CD4-positive, CD25-positive, alpha-beta regulatory T cell (primary cell): ENCODE data around the gene TTC31. TPM values are rescaled to one million over a fixed set of nuclear protein-coding genes. Genes with fewer than 3 reads are reported as not detected.

Source experiments
- ATAC-seq, 2 donors: fragments of 150-1000 bp; cut with Tn5 transposase; one replicate each; pipeline ENCODE4 v1.10.0; 2021; ENCODE audit warnings: low read depth in 2 of 2, moderate number of reproducible peaks in 2 of 2, moderate library complexity in 1 of 2
- DNase-seq, 3 donors: peaks; one replicate each; pipeline versions ENCODE4 v3.0.0 to v3.0.0-alpha.2; 2012 to 2022; ENCODE audit warnings: mixed read lengths in 1 of 3
- H3K27ac ChIP-seq: one replicate; pipeline ENCODE4 v1.7.0; 2013; ENCODE audit warnings: mild to moderate bottlenecking, low read length; ENCODE audit not compliant: insufficient read depth, poor library complexity, severe bottlenecking
- H3K27me3 ChIP-seq: one replicate; pipeline ENCODE4 v1.7.0; 2013; ENCODE audit warnings: low read length; ENCODE audit not compliant: control insufficient read depth, insufficient read depth
- H3K36me3 ChIP-seq: one replicate; pipeline ENCODE4 v1.7.0; 2013; ENCODE audit warnings: mild to moderate bottlenecking, low read length, moderate library complexity; ENCODE audit not compliant: control insufficient read depth, insufficient read depth
- H3K4me1 ChIP-seq: 2 replicates; pipeline ENCODE4 v1.7.0; 2013; ENCODE audit warnings: mild to moderate bottlenecking, low read length; ENCODE audit not compliant: insufficient read depth, control insufficient read depth, poor library complexity, severe bottlenecking
- H3K4me3 ChIP-seq: one replicate; pipeline ENCODE4 v1.7.0; 2013; ENCODE audit warnings: low read depth, mild to moderate bottlenecking, low read length, moderate library complexity
- H3K9me3 ChIP-seq, 2 experiments: 1 replicate in 1 of 2; 2 replicates in 1 of 2; pipeline ENCODE4 v1.7.0; 2013; ENCODE audit warnings: low read length in 2 of 2, mild to moderate bottlenecking in 1 of 2, moderate library complexity in 1 of 2; ENCODE audit not compliant: control insufficient read depth in 2 of 2
- H3K27ac Mint-ChIP-seq, 3 donors: one replicate each; pipeline ENCODE4 v1.8.0; 2020 to 2022; ENCODE audit warnings: mild to moderate bottlenecking in 3 of 3, mixed read lengths in 3 of 3, moderate library complexity in 2 of 3
- H3K27me3 Mint-ChIP-seq: one replicate; pipeline ENCODE4 v1.8.0; 2022; ENCODE audit warnings: mild to moderate bottlenecking, mixed read lengths
- H3K36me3 Mint-ChIP-seq: one replicate; pipeline ENCODE4 v1.8.0; 2020; ENCODE audit warnings: mixed read lengths
- H3K4me1 Mint-ChIP-seq, 4 donors: one replicate each; pipeline ENCODE4 v1.8.0; 2020 to 2022; ENCODE audit warnings: mixed read lengths in 4 of 4, mild to moderate bottlenecking in 1 of 4
- H3K4me3 Mint-ChIP-seq, 4 donors: one replicate each; pipeline ENCODE4 v1.8.0; 2020 to 2022; ENCODE audit warnings: mild to moderate bottlenecking in 4 of 4, mixed read lengths in 4 of 4, moderate library complexity in 3 of 4
- H3K9me3 Mint-ChIP-seq, 7 donors: one replicate each; pipeline ENCODE4 v1.8.0; 2020 to 2022; ENCODE audit warnings: mixed read lengths in 7 of 7, mild to moderate bottlenecking in 3 of 7, moderate library complexity in 2 of 7
- polyA plus RNA-seq, 4 donors: library from polyadenylated mRNA; unstranded; fragments of 300-500 nt; fragmentation: Illumina TruSeq; gene quantifications; one replicate each; pipeline ENCODE4 v1.2.3, GENCODE V29; 2021
- total RNA-seq: library from RNA; stranded (reverse); gene quantifications from one replicate; pipeline ENCODE4 v1.2.3, GENCODE V29; 2022

Gene TTC31
- total RNA-seq = 38.7 TPM
- polyA plus RNA-seq = 10 to 100 TPM; 21.7 to 24.7 (median 22.7) TPM

DNA sequence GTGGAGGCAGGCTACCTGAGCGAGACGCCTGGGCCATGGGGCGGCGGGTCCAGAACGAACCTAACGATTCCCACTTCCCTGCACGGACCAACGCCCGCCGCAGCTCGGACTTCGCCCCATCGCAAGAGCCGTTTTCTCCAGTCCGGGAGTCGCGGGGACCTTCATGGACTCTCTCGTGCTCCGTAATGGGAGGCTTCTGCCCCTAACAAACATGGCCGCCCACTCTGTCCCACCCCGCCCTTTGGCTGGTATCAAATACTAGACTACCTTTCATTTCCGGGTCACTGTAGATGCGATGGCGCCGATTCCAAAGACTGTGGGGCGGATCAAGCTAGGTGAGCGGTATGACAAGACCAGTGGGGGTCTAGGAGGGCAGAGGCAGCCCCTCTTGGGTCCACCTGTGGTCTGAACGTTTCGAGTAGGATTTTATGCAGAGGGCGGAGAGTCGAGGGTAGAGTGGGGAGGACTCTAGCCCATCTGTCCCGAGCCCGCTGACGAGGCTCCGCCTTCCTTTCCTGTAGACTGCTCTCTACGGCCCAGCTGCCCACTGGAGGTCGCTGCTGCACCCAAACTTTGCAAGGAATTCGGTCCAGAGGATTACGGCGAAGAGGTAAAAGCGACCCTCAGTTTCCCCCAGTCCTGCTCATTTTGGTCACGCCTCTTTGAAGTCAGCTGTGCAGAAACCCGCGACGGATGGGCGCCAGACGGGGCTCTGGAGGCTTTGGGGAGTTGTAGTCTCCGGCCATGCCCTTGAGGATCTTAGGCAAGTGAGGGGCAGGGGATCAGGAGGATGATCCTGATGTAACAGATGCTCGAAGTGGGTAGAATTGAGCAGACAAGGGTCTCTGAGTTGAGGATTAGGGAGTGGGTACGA is at the start of gene TTC31, which contains the start of gene CCDC142:
Gene TTC31 (plus strand): TSS at position 281 of the 874 bp plus-strand sequence. CDS start 15 bp downstream, at position 296.
Gene CCDC142 (minus strand): TSS at position 198 of the 874 bp plus-strand sequence. CDS start 161 bp downstream, at position 37.
- peak within 1 kb of the TSS; percentile 98 to 100 (median 100) for H3K4me3 Mint-ChIP-seq
- H3K4me1 ChIP-seq = peaks cover 22% of the 10 kb centered on the region

DNA sequence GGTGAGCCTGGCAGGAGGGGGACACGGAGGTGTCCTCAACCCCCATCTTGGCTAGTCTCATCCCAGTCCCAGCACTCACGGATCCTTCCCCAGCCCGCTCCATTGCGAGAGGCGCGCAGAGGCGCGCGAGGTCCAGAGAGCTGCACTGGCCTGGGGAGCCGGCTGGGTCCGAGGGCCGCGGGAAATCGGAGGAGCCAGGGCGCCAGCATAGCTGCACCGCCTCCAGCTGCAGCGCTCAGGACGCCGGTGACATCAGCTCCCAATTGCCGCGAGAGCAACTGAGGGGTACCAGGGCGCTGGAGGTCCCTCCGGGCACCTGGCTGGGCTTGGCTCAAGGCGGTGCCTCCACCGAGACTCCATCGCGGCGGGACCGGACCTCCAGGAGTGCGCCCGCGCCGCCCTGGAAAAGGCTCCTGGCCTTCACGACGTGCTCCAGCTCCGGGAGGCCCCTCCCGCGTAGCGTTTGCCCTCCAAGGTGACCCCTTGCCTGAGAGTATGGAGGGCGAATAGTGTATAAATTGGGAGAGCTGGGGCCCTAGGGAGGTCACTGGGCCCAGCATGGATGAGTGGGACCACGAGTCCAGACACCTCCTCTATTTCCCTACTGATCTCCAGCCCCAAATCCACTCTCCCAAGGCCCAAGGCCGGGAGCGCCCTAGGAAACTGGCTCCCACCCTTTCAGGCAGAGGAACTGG is 46.6 kb upstream of the TTC31 start:
- ATAC-seq (no peak), DNase-seq (no peak)
- Mint-ChIP-seq H3K27me3 (peaks cover 21% of the 10 kb centered on the region), H3K4me1 (peaks cover 0 to 10% (median 2%) of the 10 kb centered on the region in 4 donors), H3K9me3 (no peaks in the 10 kb centered on the region), H3K4me3 (no peak overlapping the region), H3K36me3 (no peaks in the 10 kb centered on the region), H3K27ac (no peak overlapping the region)
- no peak overlapping the region for H3K4me3 ChIP-seq
- no peaks in the 10 kb centered on the region for H3K36me3 ChIP-seq
- H3K9me3 ChIP-seq = no peaks in the 10 kb centered on the region
- peaks cover 8% of the 10 kb centered on the region for H3K27me3 ChIP-seq
- no peak overlapping the region for H3K27ac ChIP-seq
- peaks cover 9% of the 10 kb centered on the region for H3K4me1 ChIP-seq

More for the DNA sequence above, at the start of gene TTC31, which contains the start of gene CCDC142:
- DNase-seq = peak; percentile 89 to 96 (median 96)
- Histone ChIP-seq H3K4me3 (peak within 1 kb of the TSS; percentile 94), H3K9me3 (no peaks in the 10 kb centered on the region), H3K36me3 (peaks cover 21% of the 10 kb centered on the region), H3K27me3 (no peaks in the 10 kb centered on the region), H3K27ac (peak within 1 kb of the TSS; percentile 91)
- Mint-ChIP-seq H3K36me3 (peaks cover 18% of the 10 kb centered on the region), H3K27me3 (no peaks in the 10 kb centered on the region), H3K27ac (peak within 1 kb of the TSS; percentile 90 to 100 (median 99)), H3K4me1 (peaks cover 0 to 53% (median 25%) of the 10 kb centered on the region in 4 donors), H3K9me3 (no peaks in the 10 kb centered on the region)
- ATAC-seq = peak; percentile 92 to 94

DNA sequence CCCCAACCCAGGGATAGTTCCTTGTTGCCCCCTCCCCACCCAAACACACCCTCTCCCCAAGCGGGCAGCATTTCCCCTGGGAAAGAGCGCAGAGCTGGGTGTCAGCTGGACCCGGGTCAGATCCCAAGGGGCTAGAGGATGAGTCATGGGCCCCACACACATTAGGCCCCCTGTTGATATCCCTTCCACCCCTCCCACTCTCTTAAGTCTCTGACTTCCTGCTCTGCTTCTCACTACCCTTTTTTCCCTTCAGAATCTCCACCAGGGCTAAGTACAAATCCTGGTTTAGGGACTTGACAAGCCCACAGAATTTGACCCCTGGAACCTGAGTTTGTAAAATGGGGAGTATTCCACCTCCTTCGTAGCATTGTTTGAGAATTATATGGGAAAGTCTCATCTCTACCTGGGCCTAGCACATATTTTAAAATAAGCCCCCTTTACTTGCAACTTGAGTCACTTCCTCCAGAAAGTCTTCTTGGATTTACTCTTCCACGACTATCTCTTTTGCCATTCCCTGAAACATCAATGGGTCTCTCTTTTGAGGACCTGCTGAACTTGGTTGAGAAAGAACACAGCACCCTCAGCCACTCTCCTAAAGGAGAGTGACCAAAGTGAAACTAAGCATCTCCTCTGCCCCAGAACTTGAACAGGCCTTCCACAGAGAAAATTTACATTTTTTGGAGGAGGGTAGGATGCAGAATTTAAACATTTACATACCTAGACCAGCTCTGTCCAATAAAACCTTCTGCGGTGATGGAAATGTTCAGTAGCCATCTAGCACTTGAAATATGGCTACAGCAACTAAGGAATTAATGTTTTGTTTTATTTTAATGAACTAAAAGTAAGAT is 45.8 kb upstream of the TTC31 start:
- Histone ChIP-seq H3K4me3 (no peak overlapping the region), H3K4me1 (peaks cover 17% of the 10 kb centered on the region), H3K27ac (no peak overlapping the region), H3K27me3 (peaks cover 9% of the 10 kb centered on the region), H3K9me3 (no peaks in the 10 kb centered on the region), H3K36me3 (no peaks in the 10 kb centered on the region)
- DNase-seq = no peak
- H3K4me1 Mint-ChIP-seq = peaks cover 0 to 11% (median 2%) of the 10 kb centered on the region in 4 donors
- no peak for ATAC-seq
- no peaks in the 10 kb centered on the region for H3K9me3 Mint-ChIP-seq
- peaks cover 25% of the 10 kb centered on the region for H3K27me3 Mint-ChIP-seq
- H3K4me3 Mint-ChIP-seq = no peak overlapping the region
- H3K27ac Mint-ChIP-seq = no peak overlapping the region
- H3K36me3 Mint-ChIP-seq = no peaks in the 10 kb centered on the region

GRCh38 chr2:74438248-74438647 is 44.6 kb upstream of the TTC31 start:
- Mint-ChIP-seq H3K27ac (no peak overlapping the region), H3K4me3 (no peak overlapping the region), H3K9me3 (no peaks in the 10 kb centered on the region), H3K36me3 (no peaks in the 10 kb centered on the region), H3K4me1 (peaks cover 0 to 16% (median 3%) of the 10 kb centered on the region in 4 donors), H3K27me3 (peaks cover 33% of the 10 kb centered on the region)
- Histone ChIP-seq H3K27me3 (peaks cover 13% of the 10 kb centered on the region), H3K36me3 (no peaks in the 10 kb centered on the region), H3K9me3 (no peaks in the 10 kb centered on the region), H3K4me1 (peaks cover 20% of the 10 kb centered on the region), H3K27ac (no peak overlapping the region), H3K4me3 (no peak overlapping the region)
- no peak for ATAC-seq
- DNase-seq = no peak

- Histone ChIP-seq H3K36me3 (no peaks in the 10 kb centered on the region), H3K9me3 (no peaks in the 10 kb centered on the region), H3K4me1 (peaks cover 20% of the 10 kb centered on the region), H3K27ac (no peak overlapping the region), H3K4me3 (no peak overlapping the region), H3K27me3 (peaks cover 15% of the 10 kb centered on the region)
- no peaks in the 10 kb centered on the region for H3K36me3 Mint-ChIP-seq
- no peak overlapping the region for H3K4me3 Mint-ChIP-seq
- H3K4me1 Mint-ChIP-seq = peaks cover 0 to 16% (median 3%) of the 10 kb centered on the region in 4 donors
- ATAC-seq (no peak), DNase-seq (no peak)
- H3K27me3 Mint-ChIP-seq = peaks cover 40% of the 10 kb centered on the region
- no peaks in the 10 kb centered on the region for H3K9me3 Mint-ChIP-seq
- no peak overlapping the region for H3K27ac Mint-ChIP-seq
Measured at GRCh38 chr2:74439373-74439772, 43.5 kb upstream of the TTC31 start.

GRCh38 chr2:74439803-74440377 is 43.0 kb upstream of the TTC31 start:
- Mint-ChIP-seq H3K27me3 (peaks cover 45% of the 10 kb centered on the region), H3K36me3 (no peaks in the 10 kb centered on the region), H3K4me3 (peak overlapping the region in 2 of 4 donors; percentile 13 to 36), H3K27ac (peak overlapping the region in 1 of 3 donors; percentile 40), H3K9me3 (no peaks in the 10 kb centered on the region), H3K4me1 (peaks cover 0 to 16% (median 3%) of the 10 kb centered on the region in 4 donors)
- peaks cover 20% of the 10 kb centered on the region for H3K4me1 ChIP-seq
- ATAC-seq = no peak
- H3K9me3 ChIP-seq = no peaks in the 10 kb centered on the region
- no peaks in the 10 kb centered on the region for H3K36me3 ChIP-seq
- H3K27me3 ChIP-seq = peaks cover 15% of the 10 kb centered on the region
- H3K4me3 ChIP-seq = no peak overlapping the region
- DNase-seq = no peak
- no peak overlapping the region for H3K27ac ChIP-seq
